ENCODE data around the gene SLC27A6.

GRCh38 chr5:129031886-129032683 lies 66.8 kb downstream of the SLC27A6 start:
- no peak for TF ChIP-seq CTCF (optimal IDR thresholded peaks at IDR 0.05 in 1 of 3, IDR thresholded peaks at IDR 0.05 in 1 of 3, conservative IDR thresholded peaks at IDR 0.05 in 1 of 3; ENCODE audit: extremely low read depth in 1 of 3, insufficient read depth in 2 of 3, low read length in 3 of 3)
- no peak for TF ChIP-seq EZH2 (IDR thresholded peaks at IDR 0.05; ENCODE audit: low read length)
